Caco-2 (cell line): ENCODE data around the gene KDM2B. TPM values are rescaled to one million over a fixed set of nuclear protein-coding genes. Genes with fewer than 3 reads are reported as not detected.
A peak's percentile ranks its signal among the peaks of the same experiment; 100 is the strongest.

ENCODE experiments used
- BruUV-seq: library from RNA; stranded (reverse); fragments of 400-500 nt; replicated peaks from 2 replicates; lab custom pipeline; 2021; lab: Mats Ljungman, UMichigan
- CTCF ChIA-PET: fragments of 300-600 bp; sonication (Branson Sonifier 250); formaldehyde crosslinking; loops from one replicate; lab custom pipeline; 2022; ENCODE audit warnings: antibody characterized with exemption; lab: Charles Lee
- POLR2A ChIA-PET: fragments of 300-600 bp; sonication (Branson Sonifier 250); formaldehyde crosslinking; loops from one replicate; lab custom pipeline; 2022; ENCODE audit warnings: antibody characterized with exemption; lab: Charles Lee
- DNase-seq, 2 experiments: peaks; one replicate each; pipeline versions ENCODE4 v3.0.0 to v3.0.0-alpha.2; 2020 to 2022
- H3K27me3 ChIP-seq: replicated peaks from 2 replicates; pipeline ENCODE4 v1.6.0; 2011; ENCODE audit warnings: low read length; ENCODE audit not compliant: control insufficient read depth, insufficient read depth
- H3K36me3 ChIP-seq: 2 replicates; pipeline ENCODE4 v1.5.1; 2011; ENCODE audit warnings: low read length; ENCODE audit not compliant: control insufficient read depth, insufficient read depth
- H3K4me1 ChIP-seq: fragments of 250-450 bp; sonication (Bioruptor Pico); 2 replicates; pipeline ENCODE4 v1.5.1; 2020; ENCODE audit warnings: mild to moderate bottlenecking
- H3K4me3 ChIP-seq: 2 replicates; pipeline ENCODE4 v1.5.1; 2011; ENCODE audit warnings: low read depth, mild to moderate bottlenecking, control low read depth, low read length
- H3K9me3 ChIP-seq: fragments of 250-450 bp; sonication (Bioruptor Pico); 2 replicates; pipeline ENCODE4 v1.5.1; 2020; ENCODE audit warnings: mild to moderate bottlenecking, moderate library complexity
- H3K27ac Mint-ChIP-seq: one replicate; pipeline ENCODE4 v1.8.0; 2022; ENCODE audit warnings: mixed read lengths; ENCODE audit not compliant: unreplicated experiment
- H3K27me3 Mint-ChIP-seq: one replicate; pipeline ENCODE4 v1.8.0; 2022; ENCODE audit warnings: mixed read lengths; ENCODE audit not compliant: insufficient read depth, unreplicated experiment
- H3K36me3 Mint-ChIP-seq: one replicate; pipeline ENCODE4 v1.8.0; 2022; ENCODE audit warnings: mild to moderate bottlenecking, mixed read lengths; ENCODE audit not compliant: insufficient read depth, unreplicated experiment
- H3K4me1 Mint-ChIP-seq: one replicate; pipeline ENCODE4 v1.8.0; 2022; ENCODE audit warnings: low read depth, mixed read lengths; ENCODE audit not compliant: unreplicated experiment
- H3K4me3 Mint-ChIP-seq: one replicate; pipeline ENCODE4 v1.8.0; 2022; ENCODE audit warnings: mild to moderate bottlenecking, moderate library complexity, mixed read lengths; ENCODE audit not compliant: unreplicated experiment
- H3K9me3 Mint-ChIP-seq: one replicate; pipeline ENCODE4 v1.8.0; 2022; ENCODE audit warnings: mixed read lengths; ENCODE audit not compliant: unreplicated experiment
- CTCF ChIP-seq, 2 experiments: fragments of 200-600 bp in 1 of 2; IDR thresholded peaks; 1 replicate in 1 of 2; 2 replicates in 1 of 2; pipeline versions ENCODE4 v1.5.1 to v1.8.0; 2011 to 2022; ENCODE audit warnings: antibody characterized with exemption in 1 of 2, control low read depth in 1 of 2, inconsistent platforms in 1 of 2, low read depth in 1 of 2, low read length in 1 of 2, mild to moderate bottlenecking in 1 of 2, moderate library complexity in 1 of 2; ENCODE audit not compliant: insufficient read depth in 1 of 2, severe bottlenecking in 1 of 2, unreplicated experiment in 1 of 2
- intact Hi-C: fragments of 100-400 bp; cut with micrococcal nuclease; formaldehyde crosslinking; loops from one replicate; pipeline ENCODE4 v1.10.0; 2022; ENCODE audit not compliant: unreplicated experiment
- total RNA-seq: library from RNA; stranded (reverse); gene quantifications from 2 replicates; pipeline ENCODE4 v1.2.3, GENCODE V29; 2022

KDM2B gene
- total RNA-seq, 1 experiment from 2014 or later = 48.4 TPM

- no peaks in the 10 kb centered on the region for H3K27me3 Mint-ChIP-seq
- no peak overlapping the region for H3K4me3 Mint-ChIP-seq
- Histone ChIP-seq H3K4me1 (no peaks in the 10 kb centered on the region), H3K36me3 (no peaks in the 10 kb centered on the region; the same call in none of the 2 replicates), H3K4me3 (no peak overlapping the region), H3K27me3 (no peaks in the 10 kb centered on the region), H3K9me3 (no peaks in the 10 kb centered on the region)
- H3K4me1 Mint-ChIP-seq = no peaks in the 10 kb centered on the region
- H3K36me3 Mint-ChIP-seq = peaks cover 31% of the 10 kb centered on the region
- BruUV-seq = no TSS peak
- H3K27ac Mint-ChIP-seq = no peak overlapping the region
- no peaks in the 10 kb centered on the region for H3K9me3 Mint-ChIP-seq
- TF ChIP-seq CTCF (IDR thresholded peaks at IDR 0.05; ENCODE audit: insufficient read depth in 1 of 2, low read depth in 1 of 2, low read length in 1 of 2, severe bottlenecking in 1 of 2, unreplicated experiment in 1 of 2) = no peak
- ChIA-PET POLR2A (no interaction called here), CTCF (no interaction called here)
- DNase-seq = no peak
- intact Hi-C loops = no loop called here
These were observed 51.6 kb downstream of the KDM2B start for GRCh38 chr12:121529184-121529583.

GRCh38 chr12:121525411-121525810 lies 55.4 kb downstream of the KDM2B start:
- Mint-ChIP-seq H3K27ac (no peak overlapping the region), H3K4me3 (no peak overlapping the region), H3K4me1 (peaks cover 6% of the 10 kb centered on the region), H3K9me3 (no peaks in the 10 kb centered on the region), H3K36me3 (peaks cover 17% of the 10 kb centered on the region), H3K27me3 (no peaks in the 10 kb centered on the region)
- no peaks in the 10 kb centered on the region for H3K4me1 ChIP-seq
- intact Hi-C loops = no loop called here
- TF ChIP-seq CTCF (IDR thresholded peaks at IDR 0.05; ENCODE audit: insufficient read depth in 1 of 2, low read depth in 1 of 2, low read length in 1 of 2, severe bottlenecking in 1 of 2, unreplicated experiment in 1 of 2) = no peak
- no peak for DNase-seq
- H3K27me3 ChIP-seq = no peaks in the 10 kb centered on the region
- no peaks in the 10 kb centered on the region for H3K9me3 ChIP-seq
- no peaks in the 10 kb centered on the region; the same call in 1 of the 2 replicates for H3K36me3 ChIP-seq
- BruUV-seq = no TSS peak
- no peak overlapping the region for H3K4me3 ChIP-seq
- POLR2A ChIA-PET = interaction anchor here (0.5 kb wide), 1 partner anchor 387 kb away, joined by 3 read pairs; no protein-coding TSS in a partner anchor
- CTCF ChIA-PET = no interaction called here

- intact Hi-C loops = no loop called here
- ChIA-PET POLR2A (interaction anchor here (0.5 kb wide), 1 partner anchor 388 kb away, joined by 3 read pairs; no protein-coding TSS in a partner anchor), CTCF (no interaction called here)
- Histone ChIP-seq H3K36me3 (no peaks in the 10 kb centered on the region; the same call in 1 of the 2 replicates), H3K9me3 (no peaks in the 10 kb centered on the region), H3K4me3 (no peak overlapping the region), H3K27me3 (no peaks in the 10 kb centered on the region), H3K4me1 (no peaks in the 10 kb centered on the region)
- TF ChIP-seq CTCF (IDR thresholded peaks at IDR 0.05; ENCODE audit: insufficient read depth in 1 of 2, low read depth in 1 of 2, low read length in 1 of 2, severe bottlenecking in 1 of 2, unreplicated experiment in 1 of 2) = no peak
- BruUV-seq = no TSS peak
- Mint-ChIP-seq H3K27ac (peak overlapping the region; percentile 43), H3K27me3 (no peaks in the 10 kb centered on the region), H3K36me3 (peaks cover 11% of the 10 kb centered on the region), H3K4me1 (peaks cover 6% of the 10 kb centered on the region), H3K9me3 (no peaks in the 10 kb centered on the region), H3K4me3 (no peak overlapping the region)
- DNase-seq = no peak
These were observed 56.5 kb downstream of the KDM2B start for GRCh38 chr12:121524196-121524916.
